ENCODE results near the gene NPAS1. TPM values are rescaled to one million over a fixed set of nuclear protein-coding genes. Genes with fewer than 3 reads are reported as not detected.

The NPAS1 gene
- total and polyA plus RNA-seq, 2 of the 13 experiments (the other 11 are each of a cell fraction or from before 2014, with no cell fraction given) = 0.35 to 2.9 TPM

- WGBS (ENCODE audit: low lambda C conversion rate) = 94% methylated on average over 14 of the region's 50 CpGs
- no peaks in the 10 kb centered on the region for H4K20me1 ChIP-seq (ENCODE audit: insufficient read depth, low read length)
- no peak for ATAC-seq
- FAIRE-seq = no peak
- no peak overlapping the region for H3K9ac ChIP-seq (ENCODE audit: insufficient read depth, low read depth, low read length)
- H3K4me2 ChIP-seq (ENCODE audit: low read depth, low read length) = no peak overlapping the region
- intact Hi-C loops (cut with micrococcal nuclease; ENCODE audit: unreplicated experiment) = no loop called here
- H3K4me1 ChIP-seq (ENCODE audit: insufficient read depth, low read length) = peaks cover 24% of the 10 kb centered on the region
- H3K36me3 ChIP-seq (replicated peaks in 1 of 2; ENCODE audit: control insufficient read depth in 1 of 2, insufficient read depth in 2 of 2, low read length in 2 of 2) = no peaks in the 10 kb centered on the region
- no peak overlapping the region for H3K4me3 ChIP-seq (replicated peaks in 1 of 3; ENCODE audit: insufficient read depth in 1 of 3, low read depth in 2 of 3, low read length in 3 of 3)
- H2AFZ ChIP-seq (ENCODE audit: low read length) = no peak overlapping the region
- no peaks in the 10 kb centered on the region for H3K79me2 ChIP-seq (ENCODE audit: insufficient read depth, low read length)
- no TSS peak for BruUV-seq (replicated peaks)
- H3K27me3 ChIP-seq (ENCODE audit: control insufficient read depth in 1 of 2, insufficient read depth in 2 of 2, low read length in 2 of 2) = peaks cover 1 to 11% of the 10 kb centered on the region in 2 experiments; a peak in 1 of 5 replicates
- peak; percentile 41; the same call in 1 of the 2 replicates for TF ChIP-seq CHD4 (IDR thresholded peaks at IDR 0.05; ENCODE audit: borderline replicate concordance, low read length)
- no peak for TF ChIP-seq ZNF264 (CRISPR knock-in tag; IDR thresholded peaks at IDR 0.05)
- TF ChIP-seq ZNF629 (CRISPR knock-in tag; conservative IDR thresholded peaks at IDR 0.05) = peak; percentile 90
- no peak for DNase-seq (ENCODE audit: low spot score)
- H3K27ac ChIP-seq (ENCODE audit: extremely low read length, insufficient read depth, low read length) = no peak overlapping the region
- no peaks in the 10 kb centered on the region for H3K9me3 ChIP-seq (ENCODE audit: low read length)
- in situ Hi-C loops (cut with HindIII; ENCODE audit: extremely low pct_ligation_motif_present, low pct_unique_long_range_greater_than_20kb) = loop anchor here (10.0 kb wide), 1 partner anchor 103 kb away; no protein-coding TSS in a partner anchor
- POLR2A ChIA-PET = no interaction called here
- CTCF ChIA-PET (ENCODE audit: low intra/inter-chr PET ratio, low total read pairs) = no interaction called here
Observed at GRCh38 chr19:47021536-47022139, 2.0 kb downstream of the NPAS1 start.

- DNase-seq (ENCODE audit: low spot score) (no peak), ATAC-seq (no peak), FAIRE-seq (no peak)
- H3K9ac ChIP-seq (ENCODE audit: insufficient read depth, low read depth, low read length) = no peak overlapping the region
- in situ Hi-C loops (cut with HindIII; ENCODE audit: extremely low pct_ligation_motif_present, low pct_unique_long_range_greater_than_20kb) (loop anchor here (10.0 kb wide), 1 partner anchor 103 kb away; no protein-coding TSS in a partner anchor), intact Hi-C loops (cut with micrococcal nuclease; ENCODE audit: unreplicated experiment) (no loop called here)
- H3K4me2 ChIP-seq (ENCODE audit: low read depth, low read length) = no peak overlapping the region
- H3K79me2 ChIP-seq (ENCODE audit: insufficient read depth, low read length) = no peaks in the 10 kb centered on the region
- POLR2A ChIA-PET = no interaction called here
- no peak for TF ChIP-seq IRX3 (CRISPR knock-in tag; IDR thresholded peaks at IDR 0.05; ENCODE audit: borderline replicate concordance, low read depth)
- TF ChIP-seq ZNF768 (CRISPR knock-in tag; IDR thresholded peaks at IDR 0.05) = peak; percentile 53; the same call in 1 of the 2 replicates
- no peaks in the 10 kb centered on the region for H3K9me3 ChIP-seq (ENCODE audit: low read length)
- no peak overlapping the region for H3K27ac ChIP-seq (ENCODE audit: extremely low read length, insufficient read depth, low read length)
- H3K36me3 ChIP-seq (replicated peaks in 1 of 2; ENCODE audit: control insufficient read depth in 1 of 2, insufficient read depth in 2 of 2, low read length in 2 of 2) = no peaks in the 10 kb centered on the region
- no peaks in the 10 kb centered on the region for H4K20me1 ChIP-seq (ENCODE audit: insufficient read depth, low read length)
- 90% methylated on average over 13 of the region's 14 CpGs for WGBS (ENCODE audit: low lambda C conversion rate)
- BruUV-seq (replicated peaks) = no TSS peak
- CTCF ChIA-PET (ENCODE audit: low intra/inter-chr PET ratio, low total read pairs) = no interaction called here
- no peak overlapping the region for H3K4me3 ChIP-seq (replicated peaks in 1 of 3; ENCODE audit: insufficient read depth in 1 of 3, low read depth in 2 of 3, low read length in 3 of 3)
- H3K4me1 ChIP-seq (ENCODE audit: insufficient read depth, low read length) = peaks cover 24% of the 10 kb centered on the region
- H3K27me3 ChIP-seq (ENCODE audit: control insufficient read depth in 1 of 2, insufficient read depth in 2 of 2, low read length in 2 of 2) = peaks cover 1 to 11% of the 10 kb centered on the region in 2 experiments; a peak in 1 of 5 replicates
- H2AFZ ChIP-seq (ENCODE audit: low read length) = no peak overlapping the region
Observed at GRCh38 chr19:47022140-47022536, 2.5 kb downstream of the NPAS1 start.
